ENCODE results near the gene PPP1R7.

- TF ChIP-seq, protein P1, sequence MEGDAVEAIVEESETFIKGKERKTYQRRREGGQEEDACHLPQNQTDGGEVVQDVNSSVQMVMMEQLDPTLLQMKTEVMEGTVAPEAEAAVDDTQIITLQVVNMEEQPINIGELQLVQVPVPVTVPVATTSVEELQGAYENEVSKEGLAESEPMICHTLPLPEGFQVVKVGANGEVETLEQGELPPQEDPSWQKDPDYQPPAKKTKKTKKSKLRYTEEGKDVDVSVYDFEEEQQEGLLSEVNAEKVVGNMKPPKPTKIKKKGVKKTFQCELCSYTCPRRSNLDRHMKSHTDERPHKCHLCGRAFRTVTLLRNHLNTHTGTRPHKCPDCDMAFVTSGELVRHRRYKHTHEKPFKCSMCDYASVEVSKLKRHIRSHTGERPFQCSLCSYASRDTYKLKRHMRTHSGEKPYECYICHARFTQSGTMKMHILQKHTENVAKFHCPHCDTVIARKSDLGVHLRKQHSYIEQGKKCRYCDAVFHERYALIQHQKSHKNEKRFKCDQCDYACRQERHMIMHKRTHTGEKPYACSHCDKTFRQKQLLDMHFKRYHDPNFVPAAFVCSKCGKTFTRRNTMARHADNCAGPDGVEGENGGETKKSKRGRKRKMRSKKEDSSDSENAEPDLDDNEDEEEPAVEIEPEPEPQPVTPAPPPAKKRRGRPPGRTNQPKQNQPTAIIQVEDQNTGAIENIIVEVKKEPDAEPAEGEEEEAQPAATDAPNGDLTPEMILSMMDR (IDR thresholded peaks at IDR 0.05) = no peak
- TF ChIP-seq POLR2A (IDR thresholded peaks at IDR 0.05) = no peak
Observed at GRCh38 chr2:241209271-241209670, 59.0 kb downstream of the PPP1R7 start.
